ENCODE measurements around the gene ANKDD1B.
A peak's percentile ranks its signal among the peaks of the same experiment; 100 is the strongest.

The ANKDD1B gene

GRCh38 chr5:75706016-75706415, 94.8 kb downstream of the ANKDD1B start:
- no peak for DNase-seq

- DNase-seq = no peak
These were observed 95.5 kb downstream of the ANKDD1B start for GRCh38 chr5:75706775-75707174.

- no peak for DNase-seq
These were observed 96.8 kb downstream of the ANKDD1B start for GRCh38 chr5:75707911-75708509.

GRCh38 chr5:75710637-75711036, 99.4 kb downstream of the ANKDD1B start:
- no peak for DNase-seq

GRCh38 chr5:75711151-75711550, 99.9 kb downstream of the ANKDD1B start:
- no peak for DNase-seq

GRCh38 chr5:75712091-75712490, 100.8 kb downstream of the ANKDD1B start:
- DNase-seq = no peak

GRCh38 chr5:75716715-75717081, 105.4 kb downstream of the ANKDD1B start:
- peak in 1 of 51 donors; percentile 22 for DNase-seq

- peak; percentile 51 to 95 (median 87) for DNase-seq
These were observed 106.0 kb downstream of the ANKDD1B start, which contains the start of gene POC5 for GRCh38 chr5:75717082-75717922. POC5 (minus strand) TSS chr5:75717437; CDS start chr5:75712937, 4,500 bp downstream.

GRCh38 chr5:75720882-75721281, 109.6 kb downstream of the ANKDD1B start:
- no peak for DNase-seq
